OCI-LY3 (cell line): ENCODE data around the gene CYP2D6.

Experiments used
- EZH2phosphoT487 ChIP-seq: fragments of 200-600 bp; shearing (Covaris generic); IDR thresholded peaks from 2 replicates; pipeline ENCODE4 v1.6.1; 2018; ENCODE audit warnings: antibody characterized with exemption, mixed run types, low read depth
- TF ChIP-seq, protein P1 (sequence below): fragments of 200-600, 300-600 bp; sonication (generic); IDR thresholded peaks from 2 replicates; pipeline ENCODE4 v1.5.1; 2014; ENCODE audit warnings: antibody characterized with exemption, low read length, low read depth

DNA sequence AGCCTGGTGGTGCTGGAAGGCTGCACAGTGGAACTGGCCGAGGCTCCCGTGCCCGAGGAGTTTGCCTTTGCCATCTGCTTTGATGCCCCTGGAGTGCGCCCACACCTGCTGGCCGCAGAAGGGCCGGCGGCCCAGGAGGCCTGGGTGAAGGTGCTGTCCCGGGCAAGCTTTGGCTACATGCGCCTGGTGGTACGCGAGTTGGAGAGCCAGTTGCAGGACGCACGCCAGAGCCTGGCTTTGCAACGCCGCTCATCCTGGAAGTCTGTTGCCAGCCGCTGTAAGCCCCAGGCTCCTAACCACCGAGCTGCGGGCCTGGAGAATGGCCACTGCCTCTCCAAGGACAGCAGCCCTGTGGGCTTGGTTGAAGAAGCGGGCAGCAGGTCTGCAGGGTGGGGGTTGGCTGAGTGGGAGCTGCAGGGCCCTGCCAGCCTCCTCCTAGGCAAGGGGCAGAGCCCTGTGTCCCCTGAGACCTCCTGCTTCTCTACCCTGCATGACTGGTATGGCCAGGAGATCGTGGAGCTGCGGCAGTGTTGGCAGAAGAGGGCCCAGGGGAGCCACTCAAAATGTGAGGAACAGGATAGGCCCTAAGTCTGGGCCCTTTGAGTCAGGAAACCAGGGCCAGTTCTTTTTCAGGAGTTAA, 53.0 kb downstream of the CYP2D6 start:
- TF ChIP-seq, protein P1, sequence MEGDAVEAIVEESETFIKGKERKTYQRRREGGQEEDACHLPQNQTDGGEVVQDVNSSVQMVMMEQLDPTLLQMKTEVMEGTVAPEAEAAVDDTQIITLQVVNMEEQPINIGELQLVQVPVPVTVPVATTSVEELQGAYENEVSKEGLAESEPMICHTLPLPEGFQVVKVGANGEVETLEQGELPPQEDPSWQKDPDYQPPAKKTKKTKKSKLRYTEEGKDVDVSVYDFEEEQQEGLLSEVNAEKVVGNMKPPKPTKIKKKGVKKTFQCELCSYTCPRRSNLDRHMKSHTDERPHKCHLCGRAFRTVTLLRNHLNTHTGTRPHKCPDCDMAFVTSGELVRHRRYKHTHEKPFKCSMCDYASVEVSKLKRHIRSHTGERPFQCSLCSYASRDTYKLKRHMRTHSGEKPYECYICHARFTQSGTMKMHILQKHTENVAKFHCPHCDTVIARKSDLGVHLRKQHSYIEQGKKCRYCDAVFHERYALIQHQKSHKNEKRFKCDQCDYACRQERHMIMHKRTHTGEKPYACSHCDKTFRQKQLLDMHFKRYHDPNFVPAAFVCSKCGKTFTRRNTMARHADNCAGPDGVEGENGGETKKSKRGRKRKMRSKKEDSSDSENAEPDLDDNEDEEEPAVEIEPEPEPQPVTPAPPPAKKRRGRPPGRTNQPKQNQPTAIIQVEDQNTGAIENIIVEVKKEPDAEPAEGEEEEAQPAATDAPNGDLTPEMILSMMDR = no peak
- no peak for TF ChIP-seq EZH2phosphoT487
